ENCODE results near the gene C3orf20.

The C3orf20 gene

DNA sequence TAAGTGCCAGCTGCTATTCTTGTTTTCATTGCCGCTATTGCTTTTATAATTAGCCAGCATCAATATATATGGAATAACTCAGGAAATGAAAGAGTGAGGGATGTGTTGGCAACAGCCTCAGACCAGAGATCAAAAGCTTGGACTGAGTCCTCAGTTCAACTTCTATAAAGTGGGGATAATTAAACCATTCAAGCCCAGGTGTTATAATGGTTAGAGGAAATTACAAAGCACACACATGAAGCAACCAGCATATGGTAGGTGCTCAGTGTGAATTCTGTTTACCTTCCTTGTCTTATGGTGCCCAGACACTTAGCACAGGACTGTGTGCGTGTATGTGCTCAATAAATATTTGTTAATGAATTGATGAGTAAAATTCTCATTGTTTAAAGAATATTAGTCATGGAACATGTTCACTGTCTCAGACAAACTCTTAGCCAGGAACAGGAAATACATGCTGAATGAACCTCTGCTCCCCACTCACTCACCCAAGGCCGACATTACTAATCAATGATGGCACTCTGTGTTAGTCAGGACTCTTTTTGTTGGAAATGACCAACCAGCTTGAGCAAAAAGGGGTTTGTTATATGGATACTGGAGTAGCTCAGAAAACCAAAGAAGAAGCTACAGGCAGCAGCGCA is 40.1 kb upstream of the C3orf20 start:
- no peaks in the 10 kb centered on the region for H3K4me1 ChIP-seq (ENCODE audit: control insufficient read depth, insufficient read depth, low read length)

DNA sequence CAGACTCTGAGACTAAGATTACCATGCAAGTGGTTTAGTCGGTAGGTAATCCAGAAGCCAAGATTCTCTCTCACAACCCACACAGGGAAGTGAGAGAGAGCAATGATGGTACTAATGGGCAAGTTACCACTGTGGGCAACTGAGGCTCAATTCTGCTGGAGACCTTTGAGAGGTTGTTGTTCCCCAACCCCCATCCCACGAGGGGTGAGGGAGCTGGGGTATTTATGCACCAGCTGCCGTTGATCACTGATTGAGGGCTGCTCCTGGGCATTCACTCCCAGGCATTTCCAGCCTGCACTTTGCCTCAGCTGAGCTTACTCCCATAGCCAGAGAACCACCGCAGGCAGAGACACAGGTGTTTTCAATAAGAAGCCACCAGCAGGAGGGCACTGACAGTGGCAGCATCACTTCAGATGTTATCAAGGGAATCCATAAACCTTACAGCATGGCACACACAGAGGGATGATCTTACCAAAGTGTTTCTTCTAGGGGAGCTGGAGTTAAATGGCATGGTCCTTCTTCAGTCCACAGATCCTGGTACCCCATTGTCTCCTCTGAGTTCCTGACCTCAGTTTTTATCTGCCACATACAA is 38.3 kb upstream of the C3orf20 start:
- Histone ChIP-seq H3K27ac (ENCODE audit: low read depth, low read length) (no peak overlapping the region), H3K4me3 (ENCODE audit: low read depth, low read length) (no peak overlapping the region), H3K27me3 (ENCODE audit: control insufficient read depth, insufficient read depth, low read length) (peaks cover 7% of the 10 kb centered on the region; the same call in 1 of the 2 replicates), H3K36me3 (ENCODE audit: control insufficient read depth, insufficient read depth, low read length) (no peaks in the 10 kb centered on the region), H3K4me1 (ENCODE audit: control insufficient read depth, insufficient read depth, low read length) (no peaks in the 10 kb centered on the region), H3K9me3 (ENCODE audit: control insufficient read depth, insufficient read depth, low read length) (no peaks in the 10 kb centered on the region), H3K9ac (ENCODE audit: low read depth, low read length) (no peak overlapping the region)

More for the DNA sequence above, 40.1 kb upstream of the C3orf20 start:
- Histone ChIP-seq H3K27me3 (ENCODE audit: control insufficient read depth, insufficient read depth, low read length) (peaks cover 5% of the 10 kb centered on the region; the same call in 1 of the 2 replicates), H3K9me3 (ENCODE audit: control insufficient read depth, insufficient read depth, low read length) (no peaks in the 10 kb centered on the region), H3K4me3 (ENCODE audit: low read depth, low read length) (no peak overlapping the region), H3K9ac (ENCODE audit: low read depth, low read length) (no peak overlapping the region), H3K27ac (ENCODE audit: low read depth, low read length) (no peak overlapping the region), H3K36me3 (ENCODE audit: control insufficient read depth, insufficient read depth, low read length) (no peaks in the 10 kb centered on the region)

DNA sequence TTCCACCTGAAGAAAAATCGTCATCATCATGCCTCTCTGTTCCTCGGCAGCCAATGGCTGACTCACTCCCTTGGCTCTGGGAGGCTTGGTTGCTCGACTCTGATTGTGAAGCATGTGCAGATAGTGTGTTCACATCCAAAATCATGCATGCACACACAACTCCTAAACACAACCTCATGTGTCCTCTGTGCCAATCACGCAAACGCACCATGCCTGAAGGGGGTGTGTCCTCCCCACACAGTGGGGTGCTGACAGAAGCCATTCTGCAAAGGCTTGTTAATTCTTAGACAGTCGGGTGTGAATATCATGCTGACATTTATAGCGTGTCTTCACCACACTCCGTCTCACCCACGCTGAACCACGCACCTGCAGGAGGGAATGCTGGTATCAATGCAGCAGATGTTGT is 34.8 kb upstream of the C3orf20 start:
- Histone ChIP-seq H3K36me3 (ENCODE audit: control insufficient read depth, insufficient read depth, low read length) (no peaks in the 10 kb centered on the region), H3K4me1 (ENCODE audit: control insufficient read depth, insufficient read depth, low read length) (no peaks in the 10 kb centered on the region), H3K9me3 (ENCODE audit: control insufficient read depth, insufficient read depth, low read length) (no peaks in the 10 kb centered on the region), H3K9ac (ENCODE audit: low read depth, low read length) (no peak overlapping the region), H3K27ac (ENCODE audit: low read depth, low read length) (no peak overlapping the region), H3K4me3 (ENCODE audit: low read depth, low read length) (no peak overlapping the region), H3K27me3 (ENCODE audit: control insufficient read depth, insufficient read depth, low read length) (peaks cover 7% of the 10 kb centered on the region; the same call in 1 of the 2 replicates)

DNA sequence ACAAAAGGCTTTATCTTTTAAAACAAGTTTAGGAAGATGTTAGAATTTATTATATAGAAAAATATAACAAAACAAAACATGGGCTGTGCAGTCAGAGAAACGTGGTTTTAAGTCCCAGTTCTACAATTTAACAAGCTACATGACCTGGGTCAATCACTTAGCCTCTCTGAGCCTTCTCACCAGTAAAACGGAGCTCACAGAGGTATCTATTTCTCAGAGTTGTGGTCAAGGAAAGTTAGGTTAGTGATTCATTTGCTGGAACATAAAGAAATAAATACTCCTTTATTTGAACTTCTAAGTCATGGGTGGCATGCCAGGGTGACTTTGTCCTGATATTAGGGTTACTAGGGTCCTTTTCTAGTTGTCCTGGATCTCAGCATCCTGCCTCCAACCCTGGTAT is 34.2 kb upstream of the C3orf20 start:
- H3K9me3 ChIP-seq (ENCODE audit: control insufficient read depth, insufficient read depth, low read length) = no peaks in the 10 kb centered on the region
- H3K27ac ChIP-seq (ENCODE audit: low read depth, low read length) = no peak overlapping the region
- no peak overlapping the region for H3K9ac ChIP-seq (ENCODE audit: low read depth, low read length)
- H3K4me1 ChIP-seq (ENCODE audit: control insufficient read depth, insufficient read depth, low read length) = no peaks in the 10 kb centered on the region
- no peak overlapping the region for H3K4me3 ChIP-seq (ENCODE audit: low read depth, low read length)
- peaks cover 7% of the 10 kb centered on the region; the same call in 1 of the 2 replicates for H3K27me3 ChIP-seq (ENCODE audit: control insufficient read depth, insufficient read depth, low read length)
- no peaks in the 10 kb centered on the region for H3K36me3 ChIP-seq (ENCODE audit: control insufficient read depth, insufficient read depth, low read length)

DNA sequence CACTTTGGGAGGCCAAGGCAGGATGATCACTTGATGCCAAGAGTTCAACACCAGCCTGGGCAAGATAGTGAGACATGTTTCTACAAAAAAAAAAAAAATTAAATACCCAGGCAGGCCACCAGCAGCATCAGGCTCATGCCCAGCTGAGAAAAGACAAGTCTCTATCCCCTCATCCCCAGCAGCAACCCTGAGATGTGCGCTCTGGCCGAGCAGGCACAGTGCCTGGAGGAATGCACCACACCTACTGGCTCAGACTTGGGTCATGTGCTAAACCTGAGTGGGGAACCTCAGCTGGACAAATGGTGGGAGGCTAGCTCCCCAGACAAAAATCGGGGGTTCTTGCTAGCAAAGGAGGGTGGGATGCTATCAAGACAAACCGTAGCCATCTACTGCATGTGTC is 33.6 kb upstream of the C3orf20 start:
- no peaks in the 10 kb centered on the region for H3K9me3 ChIP-seq (ENCODE audit: control insufficient read depth, insufficient read depth, low read length)
- no peak overlapping the region for H3K27ac ChIP-seq (ENCODE audit: low read depth, low read length)

DNA sequence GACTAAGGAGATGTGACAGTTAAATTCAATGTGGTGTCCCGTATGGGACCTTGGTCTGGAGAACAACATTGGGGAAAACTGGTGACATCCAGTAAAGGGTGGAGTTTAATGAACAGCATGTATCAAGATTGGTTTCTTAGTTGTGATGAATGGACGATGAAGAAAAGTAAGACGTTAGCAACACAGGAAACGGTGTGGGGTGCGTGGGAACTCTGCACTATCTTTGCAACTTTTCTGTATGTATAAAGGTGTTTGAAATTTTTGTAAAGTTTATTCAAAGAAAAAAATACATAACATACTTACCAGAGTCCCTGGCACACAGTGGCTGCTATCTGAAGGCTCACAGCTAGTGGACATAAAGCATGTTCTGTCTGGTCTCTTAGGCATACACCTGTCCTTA is 29.5 kb upstream of the C3orf20 start:
- H3K36me3 ChIP-seq (ENCODE audit: control insufficient read depth, insufficient read depth, low read length) = no peaks in the 10 kb centered on the region
- no peak overlapping the region for H3K9ac ChIP-seq (ENCODE audit: low read depth, low read length)
- no peaks in the 10 kb centered on the region for H3K4me1 ChIP-seq (ENCODE audit: control insufficient read depth, insufficient read depth, low read length)
- H3K27ac ChIP-seq (ENCODE audit: low read depth, low read length) = no peak overlapping the region
- H3K27me3 ChIP-seq (ENCODE audit: control insufficient read depth, insufficient read depth, low read length) = 0 out of 2 replicates have a peak, but pooled peaks cover under 1% of the 10 kb centered on the region
- no peaks in the 10 kb centered on the region for H3K9me3 ChIP-seq (ENCODE audit: control insufficient read depth, insufficient read depth, low read length)
- H3K4me3 ChIP-seq (ENCODE audit: low read depth, low read length) = no peak overlapping the region

More for the DNA sequence above, 33.6 kb upstream of the C3orf20 start:
- no peak overlapping the region for H3K4me3 ChIP-seq (ENCODE audit: low read depth, low read length)
- H3K27me3 ChIP-seq (ENCODE audit: control insufficient read depth, insufficient read depth, low read length) = peaks cover 3% of the 10 kb centered on the region; the same call in 1 of the 2 replicates
- H3K36me3 ChIP-seq (ENCODE audit: control insufficient read depth, insufficient read depth, low read length) = no peaks in the 10 kb centered on the region
- H3K9ac ChIP-seq (ENCODE audit: low read depth, low read length) = no peak overlapping the region
- no peaks in the 10 kb centered on the region for H3K4me1 ChIP-seq (ENCODE audit: control insufficient read depth, insufficient read depth, low read length)

DNA sequence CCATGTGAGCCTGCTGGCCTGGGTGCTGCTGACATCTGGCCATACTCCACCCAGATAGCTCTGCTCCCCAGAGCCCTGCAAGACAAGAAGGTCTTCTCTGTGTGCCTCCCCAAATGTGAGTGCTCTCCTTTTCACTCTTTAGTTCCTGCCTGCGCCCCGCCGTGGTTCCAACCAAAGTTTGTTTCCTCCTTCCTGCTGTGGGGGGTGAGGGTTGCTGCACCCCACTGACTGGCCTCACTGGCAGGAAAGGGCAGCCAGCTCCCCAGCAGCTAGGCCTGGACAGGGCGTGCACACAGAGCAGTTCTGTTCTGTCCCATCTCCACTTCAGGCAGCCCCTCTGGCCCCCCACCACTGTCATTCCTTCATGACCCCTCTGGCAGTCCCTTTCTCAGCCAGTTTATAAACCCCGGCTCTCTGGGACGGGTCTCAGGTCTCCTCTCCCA is 28.8 kb upstream of the C3orf20 start:
- H3K27me3 ChIP-seq (ENCODE audit: control insufficient read depth, insufficient read depth, low read length) = no peaks in the 10 kb centered on the region

DNA sequence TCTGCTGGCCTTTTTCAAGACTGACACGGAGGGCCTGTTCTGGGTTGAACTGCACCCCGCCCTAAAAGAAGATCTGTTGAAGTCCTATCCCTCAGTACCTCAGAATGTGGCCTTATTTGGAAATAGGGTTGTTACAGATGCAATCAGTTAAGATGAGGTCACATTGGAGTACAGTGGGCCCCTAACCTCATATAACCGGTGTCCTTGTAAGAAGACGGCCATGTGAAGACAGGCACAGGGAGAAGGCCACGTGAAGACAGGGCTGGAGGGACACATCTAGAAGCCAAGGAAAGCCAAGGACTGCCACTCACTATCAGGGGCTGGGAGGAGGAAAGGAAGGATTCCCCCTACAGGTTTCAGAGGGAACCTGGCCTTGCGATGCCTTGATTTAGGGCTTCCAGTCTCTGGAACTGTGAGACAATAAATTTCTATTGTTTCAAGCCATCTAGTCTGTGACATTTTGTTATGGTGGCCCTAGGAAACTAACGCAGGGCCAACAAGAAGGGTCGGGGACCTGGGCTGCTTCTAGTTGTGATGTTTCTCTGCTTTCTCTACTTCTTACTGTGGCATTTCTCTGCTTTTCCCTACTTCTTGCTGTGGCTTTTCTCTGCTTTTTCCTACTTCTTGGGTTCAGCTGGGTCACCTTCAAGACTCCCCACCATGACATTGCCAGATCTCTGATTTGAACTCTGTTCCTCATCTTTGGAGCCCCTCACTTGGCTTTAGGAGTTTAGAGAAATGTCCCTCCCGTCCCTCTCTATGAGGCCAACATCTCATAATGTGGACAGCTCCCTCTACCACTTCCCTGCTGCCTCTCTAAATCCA is 28.1 kb upstream of the C3orf20 start:
- Histone ChIP-seq H3K4me1 (ENCODE audit: control insufficient read depth, insufficient read depth, low read length) (no peaks in the 10 kb centered on the region), H3K27ac (ENCODE audit: low read depth, low read length) (no peak overlapping the region), H3K9me3 (ENCODE audit: control insufficient read depth, insufficient read depth, low read length) (no peaks in the 10 kb centered on the region), H3K36me3 (ENCODE audit: control insufficient read depth, insufficient read depth, low read length) (no peaks in the 10 kb centered on the region), H3K9ac (ENCODE audit: low read depth, low read length) (no peak overlapping the region), H3K27me3 (ENCODE audit: control insufficient read depth, insufficient read depth, low read length) (no peaks in the 10 kb centered on the region), H3K4me3 (ENCODE audit: low read depth, low read length) (no peak overlapping the region)

More for the DNA sequence above, 28.8 kb upstream of the C3orf20 start:
- Histone ChIP-seq H3K4me1 (ENCODE audit: control insufficient read depth, insufficient read depth, low read length) (no peaks in the 10 kb centered on the region), H3K36me3 (ENCODE audit: control insufficient read depth, insufficient read depth, low read length) (no peaks in the 10 kb centered on the region), H3K9me3 (ENCODE audit: control insufficient read depth, insufficient read depth, low read length) (no peaks in the 10 kb centered on the region), H3K27ac (ENCODE audit: low read depth, low read length) (no peak overlapping the region), H3K4me3 (ENCODE audit: low read depth, low read length) (no peak overlapping the region), H3K9ac (ENCODE audit: low read depth, low read length) (no peak overlapping the region)

DNA sequence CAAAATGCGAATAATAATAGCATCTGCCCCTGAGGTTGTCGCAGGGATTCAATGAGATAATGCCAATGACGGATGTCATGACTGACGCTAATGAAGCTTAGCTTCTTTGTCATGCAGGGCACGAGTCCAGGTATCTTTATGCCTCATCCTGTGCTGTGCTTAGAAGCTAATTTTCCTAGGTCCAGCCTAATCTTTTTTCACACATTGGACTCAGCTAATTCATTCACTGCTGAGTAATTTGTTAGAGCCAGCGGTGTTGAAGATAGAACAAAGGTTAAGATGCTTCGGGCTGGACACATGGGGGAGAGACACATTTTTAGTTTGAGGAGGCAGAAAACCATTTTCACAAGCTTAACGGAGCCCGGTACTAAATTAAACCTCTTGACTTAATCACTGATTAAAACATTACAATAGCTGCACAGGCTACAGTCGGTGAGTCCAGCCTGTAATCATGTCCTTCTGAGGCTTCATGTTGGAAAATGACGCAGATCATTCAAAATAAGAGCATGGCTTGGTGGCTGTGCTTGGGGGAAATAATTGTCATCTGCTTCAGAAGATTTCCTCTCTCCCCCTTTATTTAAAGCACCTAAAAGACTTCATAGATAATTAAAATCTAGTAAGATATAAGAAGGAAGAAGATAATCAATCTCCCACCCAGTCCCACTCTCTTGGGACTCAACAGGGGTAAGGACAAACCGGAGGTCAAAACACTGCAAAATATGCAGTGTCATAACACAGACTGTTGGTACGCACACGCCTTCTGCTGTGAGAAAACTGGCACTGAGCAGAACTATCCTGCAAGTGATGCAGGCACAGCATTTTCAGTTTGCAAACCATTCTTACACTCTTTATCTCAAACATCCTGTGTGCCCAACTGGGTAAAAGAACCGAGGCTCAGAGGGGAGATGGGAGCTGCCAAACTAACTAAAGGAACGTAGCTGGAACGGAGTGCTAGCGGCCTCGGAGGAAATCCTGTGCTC is 26.7 kb upstream of the C3orf20 start:
- H3K9ac ChIP-seq (ENCODE audit: low read depth, low read length) = no peak overlapping the region
- no peak overlapping the region for H3K4me3 ChIP-seq (ENCODE audit: low read depth, low read length)
- H3K9me3 ChIP-seq (ENCODE audit: control insufficient read depth, insufficient read depth, low read length) = no peaks in the 10 kb centered on the region

DNA sequence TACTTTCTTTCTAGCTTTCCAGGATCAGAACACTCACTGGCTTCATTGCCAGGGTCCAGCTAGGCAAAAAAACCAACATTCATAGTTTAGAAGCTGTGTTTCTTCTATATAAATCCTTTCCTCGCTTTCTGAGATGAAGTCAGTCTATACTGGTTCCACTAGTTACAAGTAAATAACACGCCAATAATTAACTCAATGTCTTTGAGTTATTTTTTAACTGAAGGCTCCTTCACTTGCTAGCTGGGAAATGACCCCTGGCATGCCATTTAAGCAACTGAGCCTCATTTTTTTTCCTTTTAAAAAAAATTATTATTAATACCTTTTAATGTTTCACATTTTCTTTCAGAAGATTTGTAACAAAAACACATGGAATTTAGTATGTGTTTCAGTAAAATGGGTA is 25.5 kb upstream of the C3orf20 start:
- no peaks in the 10 kb centered on the region for H3K9me3 ChIP-seq (ENCODE audit: control insufficient read depth, insufficient read depth, low read length)
- no peak overlapping the region for H3K9ac ChIP-seq (ENCODE audit: low read depth, low read length)
- no peak overlapping the region for H3K27ac ChIP-seq (ENCODE audit: low read depth, low read length)
- H3K27me3 ChIP-seq (ENCODE audit: control insufficient read depth, insufficient read depth, low read length) = no peaks in the 10 kb centered on the region
- H3K4me3 ChIP-seq (ENCODE audit: low read depth, low read length) = no peak overlapping the region
- no peaks in the 10 kb centered on the region for H3K4me1 ChIP-seq (ENCODE audit: control insufficient read depth, insufficient read depth, low read length)
- peaks cover 3% of the 10 kb centered on the region for H3K36me3 ChIP-seq (ENCODE audit: control insufficient read depth, insufficient read depth, low read length)

More for the DNA sequence above, 26.7 kb upstream of the C3orf20 start:
- H3K27me3 ChIP-seq (ENCODE audit: control insufficient read depth, insufficient read depth, low read length) = no peaks in the 10 kb centered on the region
- H3K36me3 ChIP-seq (ENCODE audit: control insufficient read depth, insufficient read depth, low read length) = no peaks in the 10 kb centered on the region
- no peak overlapping the region for H3K27ac ChIP-seq (ENCODE audit: low read depth, low read length)
- no peaks in the 10 kb centered on the region for H3K4me1 ChIP-seq (ENCODE audit: control insufficient read depth, insufficient read depth, low read length)
